Liver (tissue), 9 donors: ENCODE results near the gene UBR7. TPM values are rescaled to one million over a fixed set of nuclear protein-coding genes. Genes with fewer than 3 reads are reported as not detected.

Experiments
- DNase-seq: peaks from one replicate; pipeline ENCODE4 v3.0.0-alpha.2; 2017; ENCODE audit warnings: low spot score
- H3K27ac ChIP-seq, 2 donors: one replicate each; pipeline ENCODE4 v1.7.0; 2013; ENCODE audit warnings: inconsistent platforms in 2 of 2, low read length in 2 of 2, control low read depth in 1 of 2, low read depth in 1 of 2, mild to moderate bottlenecking in 1 of 2
- H3K27me3 ChIP-seq, 4 donors: one replicate each; pipeline versions ENCODE4 v1.6.1 to v1.7.0; 2013; ENCODE audit warnings: low read length in 3 of 4, inconsistent platforms in 1 of 4, mild to moderate bottlenecking in 1 of 4, moderate library complexity in 1 of 4; ENCODE audit not compliant: control insufficient read depth in 4 of 4, insufficient read depth in 4 of 4
- H3K36me3 ChIP-seq, 4 donors: one replicate each; pipeline versions ENCODE4 v1.6.1 to v1.7.0; 2013; ENCODE audit warnings: low read length in 3 of 4, mild to moderate bottlenecking in 3 of 4, low read depth in 1 of 4, moderate library complexity in 1 of 4; ENCODE audit not compliant: control insufficient read depth in 4 of 4, insufficient read depth in 3 of 4
- H3K4me1 ChIP-seq, 4 donors: one replicate each; pipeline versions ENCODE4 v1.6.1 to v1.7.0; 2013; ENCODE audit warnings: low read length in 3 of 4, mild to moderate bottlenecking in 3 of 4, moderate library complexity in 1 of 4; ENCODE audit not compliant: control insufficient read depth in 4 of 4, insufficient read depth in 4 of 4
- H3K4me3 ChIP-seq, 3 donors: one replicate each; pipeline versions ENCODE4 v1.6.1 to v1.7.0; 2013; ENCODE audit warnings: low read length in 3 of 3, control low read depth in 1 of 3, low read depth in 1 of 3, mild to moderate bottlenecking in 1 of 3
- H3K9ac ChIP-seq, 2 donors: one replicate each; pipeline ENCODE4 v1.7.0; 2013; ENCODE audit warnings: low read length in 2 of 2, mild to moderate bottlenecking in 2 of 2, moderate library complexity in 2 of 2, control low read depth in 1 of 2, low read depth in 1 of 2
- H3K9me3 ChIP-seq, 4 donors: one replicate each; pipeline versions ENCODE4 v1.6.1 to v1.7.0; 2013; ENCODE audit warnings: low read length in 3 of 4; ENCODE audit not compliant: control insufficient read depth in 4 of 4
- ATF3 ChIP-seq: IDR thresholded peaks from 2 replicates; pipeline ENCODE4 v1.6.1; 2016; ENCODE audit warnings: antibody characterized with exemption
- EGR1 ChIP-seq, 2 donors: IDR thresholded peaks; 2 replicates each; pipeline ENCODE4 v1.6.1; 2016 to 2018; ENCODE audit warnings: antibody characterized with exemption in 2 of 2, low read depth in 2 of 2
- FOXA1 ChIP-seq: IDR thresholded peaks from 2 replicates; pipeline ENCODE4 v1.6.1; 2016; ENCODE audit warnings: antibody characterized with exemption
- FOXA2 ChIP-seq: IDR thresholded peaks from 2 replicates; pipeline ENCODE4 v1.6.1; 2016; ENCODE audit warnings: antibody characterized with exemption
- GABPA ChIP-seq, 2 donors: IDR thresholded peaks in 1 of 2; conservative IDR thresholded peaks in 1 of 2; 2 replicates each; pipeline ENCODE4 v1.6.1; 2016; ENCODE audit warnings: antibody characterized with exemption in 2 of 2, mild to moderate bottlenecking in 1 of 2, moderate library complexity in 1 of 2
- HNF4A ChIP-seq, 2 donors: conservative IDR thresholded peaks; 2 replicates each; pipeline ENCODE4 v1.6.1; 2016; ENCODE audit warnings: antibody characterized with exemption in 2 of 2, mild to moderate bottlenecking in 2 of 2
- HNF4G ChIP-seq: IDR thresholded peaks from 2 replicates; pipeline ENCODE4 v1.6.1; 2016; ENCODE audit warnings: antibody characterized with exemption
- JUND ChIP-seq, 2 donors: IDR thresholded peaks; 2 replicates each; pipeline ENCODE4 v1.6.1; 2016; ENCODE audit warnings: antibody characterized with exemption in 2 of 2
- NR2F2 ChIP-seq: IDR thresholded peaks from 2 replicates; pipeline ENCODE4 v1.6.1; 2016; ENCODE audit warnings: antibody characterized with exemption
- RAD21 ChIP-seq, 2 donors: IDR thresholded peaks; 2 replicates each; pipeline ENCODE4 v1.6.1; 2016; ENCODE audit warnings: antibody characterized with exemption in 2 of 2, mild to moderate bottlenecking in 2 of 2
- REST ChIP-seq: IDR thresholded peaks from 2 replicates; pipeline ENCODE4 v1.6.1; 2016; ENCODE audit warnings: antibody characterized with exemption, mild to moderate bottlenecking
- RXRA ChIP-seq, 2 donors: IDR thresholded peaks; 2 replicates each; pipeline ENCODE4 v1.6.1; 2017 to 2018; ENCODE audit warnings: antibody characterized with exemption in 2 of 2, mild to moderate bottlenecking in 1 of 2
- SP1 ChIP-seq: IDR thresholded peaks from 2 replicates; pipeline ENCODE4 v1.6.1; 2018; ENCODE audit warnings: antibody characterized with exemption, mild to moderate bottlenecking
- TAF1 ChIP-seq: conservative IDR thresholded peaks from 2 replicates; pipeline ENCODE4 v1.6.1; 2016; ENCODE audit warnings: antibody characterized with exemption, mild to moderate bottlenecking
- YY1 ChIP-seq: IDR thresholded peaks from 2 replicates; pipeline ENCODE4 v1.6.1; 2016; ENCODE audit warnings: antibody characterized with exemption, mild to moderate bottlenecking
- WGBS: extraction: QIAGEN DNeasy Blood & Tissue Kit; methylation state at CpG from one replicate; pipeline ENCODE4 v1.1.7; 2013; 5-methylcytosine and 5-hydroxymethylcytosine counted together
- polyA plus RNA-seq, 2 donors: library from polyadenylated mRNA; stranded (reverse) in 1 of 2; unstranded in 1 of 2; fragments of 200-250 nt in 1 of 2; fragments of >200 nt in 1 of 2; fragmentation: Nextera tagmentation in 1 of 2; extraction: Ambion mirVana in 1 of 2; gene quantifications; one replicate each; pipeline versions ENCODE4 v1.2.1 to v1.2.3, GENCODE V29; 2013 to 2015
- total RNA-seq, 2 donors: library from RNA; depleted of rRNA; stranded (reverse); fragments of >200 nt; gene quantifications; one replicate each; pipeline ENCODE4 v1.2.3, GENCODE V29; 2014
- TF ChIP-seq, protein P1 (sequence below): IDR thresholded peaks from 2 replicates; pipeline ENCODE4 v1.6.1; 2016; ENCODE audit warnings: antibody characterized with exemption
- TF ChIP-seq, protein P2 (sequence below): IDR thresholded peaks from 2 replicates; pipeline ENCODE4 v1.6.1; 2016; ENCODE audit warnings: antibody characterized with exemption
- TF ChIP-seq, protein P3 (sequence below): fragments of 150-350 bp; IDR thresholded peaks from 2 replicates; pipeline ENCODE4 v1.5.1; 2017; ENCODE audit warnings: improper control_type of control experiment, low read depth, low read length; ENCODE audit not compliant: missing input control
- donor health status: healthy.
- donor health status: healthy.
- donor health status: healthy.
- donor health status: healthy.
- donor health status: healthy.

The UBR7 gene
- total and polyA plus RNA-seq, 4 donors: 7.0 to 44.5 (median 10.3) TPM

GRCh38 chr14:93239869-93240677 is 33.0 kb downstream of the UBR7 start:
- Histone ChIP-seq H3K9me3 (no peaks in the 10 kb centered on the region), H3K27me3 (no peaks in the 10 kb centered on the region), H3K4me1 (no peaks in the 10 kb centered on the region), H3K27ac (no peak overlapping the region), H3K4me3 (no peak overlapping the region), H3K9ac (no peak overlapping the region), H3K36me3 (peaks cover 10 to 31% (median 26%) of the 10 kb centered on the region in 4 donors)
- TF ChIP-seq RXRA (IDR thresholded peaks at IDR 0.05): no peak
- TF ChIP-seq RAD21 (IDR thresholded peaks at IDR 0.05): no peak
- no peak for TF ChIP-seq HNF4A (conservative IDR thresholded peaks at IDR 0.05)
- no peak for TF ChIP-seq TAF1
- TF ChIP-seq, protein P1, sequence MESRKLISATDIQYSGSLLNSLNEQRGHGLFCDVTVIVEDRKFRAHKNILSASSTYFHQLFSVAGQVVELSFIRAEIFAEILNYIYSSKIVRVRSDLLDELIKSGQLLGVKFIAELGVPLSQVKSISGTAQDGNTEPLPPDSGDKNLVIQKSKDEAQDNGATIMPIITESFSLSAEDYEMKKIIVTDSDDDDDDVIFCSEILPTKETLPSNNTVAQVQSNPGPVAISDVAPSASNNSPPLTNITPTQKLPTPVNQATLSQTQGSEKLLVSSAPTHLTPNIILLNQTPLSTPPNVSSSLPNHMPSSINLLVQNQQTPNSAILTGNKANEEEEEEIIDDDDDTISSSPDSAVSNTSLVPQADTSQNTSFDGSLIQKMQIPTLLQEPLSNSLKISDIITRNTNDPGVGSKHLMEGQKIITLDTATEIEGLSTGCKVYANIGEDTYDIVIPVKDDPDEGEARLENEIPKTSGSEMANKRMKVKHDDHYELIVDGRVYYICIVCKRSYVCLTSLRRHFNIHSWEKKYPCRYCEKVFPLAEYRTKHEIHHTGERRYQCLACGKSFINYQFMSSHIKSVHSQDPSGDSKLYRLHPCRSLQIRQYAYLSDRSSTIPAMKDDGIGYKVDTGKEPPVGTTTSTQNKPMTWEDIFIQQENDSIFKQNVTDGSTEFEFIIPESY: no peak
- TF ChIP-seq, protein P2, sequence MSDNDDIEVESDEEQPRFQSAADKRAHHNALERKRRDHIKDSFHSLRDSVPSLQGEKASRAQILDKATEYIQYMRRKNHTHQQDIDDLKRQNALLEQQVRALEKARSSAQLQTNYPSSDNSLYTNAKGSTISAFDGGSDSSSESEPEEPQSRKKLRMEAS: no peak
- TF ChIP-seq HNF4G: no peak
- no peak for TF ChIP-seq GABPA (IDR thresholded peaks at IDR 0.05 in 1 of 2, conservative IDR thresholded peaks at IDR 0.05 in 1 of 2)
- TF ChIP-seq FOXA1: no peak
- no peak for TF ChIP-seq EGR1 (IDR thresholded peaks at IDR 0.05; ENCODE audit: low read depth in 2 of 2)
- TF ChIP-seq REST: no peak
- no peak for TF ChIP-seq FOXA2
- TF ChIP-seq, protein P3, sequence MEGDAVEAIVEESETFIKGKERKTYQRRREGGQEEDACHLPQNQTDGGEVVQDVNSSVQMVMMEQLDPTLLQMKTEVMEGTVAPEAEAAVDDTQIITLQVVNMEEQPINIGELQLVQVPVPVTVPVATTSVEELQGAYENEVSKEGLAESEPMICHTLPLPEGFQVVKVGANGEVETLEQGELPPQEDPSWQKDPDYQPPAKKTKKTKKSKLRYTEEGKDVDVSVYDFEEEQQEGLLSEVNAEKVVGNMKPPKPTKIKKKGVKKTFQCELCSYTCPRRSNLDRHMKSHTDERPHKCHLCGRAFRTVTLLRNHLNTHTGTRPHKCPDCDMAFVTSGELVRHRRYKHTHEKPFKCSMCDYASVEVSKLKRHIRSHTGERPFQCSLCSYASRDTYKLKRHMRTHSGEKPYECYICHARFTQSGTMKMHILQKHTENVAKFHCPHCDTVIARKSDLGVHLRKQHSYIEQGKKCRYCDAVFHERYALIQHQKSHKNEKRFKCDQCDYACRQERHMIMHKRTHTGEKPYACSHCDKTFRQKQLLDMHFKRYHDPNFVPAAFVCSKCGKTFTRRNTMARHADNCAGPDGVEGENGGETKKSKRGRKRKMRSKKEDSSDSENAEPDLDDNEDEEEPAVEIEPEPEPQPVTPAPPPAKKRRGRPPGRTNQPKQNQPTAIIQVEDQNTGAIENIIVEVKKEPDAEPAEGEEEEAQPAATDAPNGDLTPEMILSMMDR: no peak
- TF ChIP-seq SP1: no peak
- TF ChIP-seq JUND (IDR thresholded peaks at IDR 0.05): no peak
- no peak for TF ChIP-seq NR2F2
- TF ChIP-seq YY1: no peak
- no peak for TF ChIP-seq ATF3
- WGBS: 96% methylated on average over 25 of the region's 25 CpGs
- no peak for DNase-seq
